GM18511 (cell line): ENCODE results near the gene MYH14.

Source experiments
- ATAC-seq: cut with Tn5 transposase; IDR thresholded peaks from one replicate; pipeline ENCODE4 v1.9.1; 2021; ENCODE audit warnings: mild to moderate bottlenecking, moderate library complexity; ENCODE audit not compliant: unreplicated experiment

The MYH14 gene

DNA sequence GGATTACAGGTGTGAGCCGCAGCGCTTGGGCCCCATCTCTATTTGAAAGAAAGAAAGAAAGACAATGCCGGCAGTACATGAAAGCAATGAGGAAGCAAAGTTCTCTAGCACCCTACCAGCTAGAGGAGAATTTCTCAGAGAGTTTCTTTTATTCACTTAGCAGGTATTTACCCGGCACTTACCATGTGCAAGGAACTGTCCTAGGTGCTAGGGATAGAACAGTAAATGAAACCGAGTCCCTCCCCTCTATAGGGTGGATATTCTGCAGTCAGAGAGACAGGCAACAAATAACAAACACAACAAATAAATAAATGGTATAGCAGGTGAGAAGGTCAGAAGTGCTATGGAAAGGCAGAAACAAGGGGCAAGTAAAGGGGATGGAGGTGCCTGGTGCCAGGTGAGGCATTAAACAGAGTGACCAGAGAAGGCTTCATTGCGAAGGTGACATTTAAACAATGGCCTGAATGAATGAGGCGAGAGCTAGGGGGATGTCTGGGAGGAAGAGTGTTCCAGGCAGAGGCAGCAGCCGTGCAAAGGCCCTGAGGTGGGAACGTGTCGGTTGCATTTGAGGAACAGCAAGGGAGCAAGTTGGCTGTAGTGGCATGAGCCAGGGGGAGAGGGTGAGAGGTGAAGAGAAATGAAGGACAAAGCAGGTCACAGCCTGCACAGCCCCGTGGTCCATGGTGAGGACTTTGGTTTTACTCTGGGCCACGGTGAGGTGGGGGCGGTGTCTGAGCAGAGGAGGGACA lies 10.8 kb upstream of the MYH14 start:
- no peak for ATAC-seq

DNA sequence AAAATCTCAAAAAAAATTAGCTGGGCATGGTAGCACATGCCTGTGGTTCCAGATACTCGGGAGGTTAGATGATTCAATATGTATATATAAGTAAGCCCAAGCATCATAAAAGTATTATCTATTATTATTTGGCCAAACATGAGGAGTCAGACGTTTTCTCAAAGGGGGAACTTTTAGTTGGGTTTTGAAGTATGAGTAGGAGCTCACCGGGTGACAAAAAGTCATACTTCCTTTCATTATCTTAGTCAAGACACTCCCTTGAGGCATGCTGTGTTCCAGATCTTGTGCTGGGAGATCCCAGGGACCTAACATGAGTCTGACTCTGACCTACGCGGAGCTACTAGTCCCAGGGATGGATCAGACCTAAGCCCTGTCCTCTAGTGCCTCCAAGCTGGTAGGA lies 8.2 kb upstream of the MYH14 start:
- ATAC-seq, result no peak

DNA sequence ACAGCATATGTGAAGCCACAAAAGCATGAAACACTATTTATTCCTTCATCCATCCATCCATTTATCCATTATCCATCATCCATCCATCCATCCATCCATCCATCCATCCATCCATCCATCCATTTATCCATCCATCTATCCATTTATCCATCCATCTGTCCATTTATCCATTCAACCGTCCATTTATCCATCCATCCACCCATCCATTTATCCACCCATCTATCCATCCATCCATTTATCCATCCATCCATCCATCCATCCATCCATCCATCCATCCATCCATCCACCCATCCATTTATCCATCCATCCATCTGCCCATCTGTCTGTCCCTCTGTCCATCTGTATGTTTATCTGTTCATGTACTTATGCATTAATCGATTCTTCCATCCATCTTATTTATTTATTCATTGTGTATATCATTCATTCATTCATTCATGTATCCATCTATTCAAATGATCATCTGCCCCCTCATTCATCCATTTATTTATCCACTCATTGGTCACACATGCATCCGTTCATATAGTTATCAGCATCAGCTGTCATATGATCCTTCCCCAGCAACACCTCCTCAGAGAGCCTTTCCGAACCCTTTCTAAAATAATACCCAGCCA lies 7.0 kb upstream of the MYH14 start:
- no peak for ATAC-seq

DNA sequence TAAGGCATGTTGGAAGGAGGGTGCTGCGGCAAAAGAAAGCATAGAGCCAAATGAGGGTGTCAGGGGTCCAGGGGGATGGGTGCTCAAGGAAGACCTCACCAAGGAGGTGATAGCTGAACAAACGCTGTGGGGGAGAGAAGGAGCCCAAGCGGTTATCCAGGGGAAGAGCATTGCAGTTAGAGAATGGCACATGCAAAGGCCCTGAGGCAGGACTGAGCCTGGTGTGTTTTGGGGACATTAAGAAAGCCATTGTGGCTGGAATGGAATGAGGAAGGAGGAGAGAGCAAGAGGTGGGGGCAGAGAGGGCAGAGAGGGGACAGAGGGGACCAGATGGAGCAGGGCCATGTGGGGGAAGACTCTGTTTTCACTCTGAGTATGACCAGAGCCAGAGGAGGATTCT lies 6.1 kb upstream of the MYH14 start:
- ATAC-seq, result no peak

DNA sequence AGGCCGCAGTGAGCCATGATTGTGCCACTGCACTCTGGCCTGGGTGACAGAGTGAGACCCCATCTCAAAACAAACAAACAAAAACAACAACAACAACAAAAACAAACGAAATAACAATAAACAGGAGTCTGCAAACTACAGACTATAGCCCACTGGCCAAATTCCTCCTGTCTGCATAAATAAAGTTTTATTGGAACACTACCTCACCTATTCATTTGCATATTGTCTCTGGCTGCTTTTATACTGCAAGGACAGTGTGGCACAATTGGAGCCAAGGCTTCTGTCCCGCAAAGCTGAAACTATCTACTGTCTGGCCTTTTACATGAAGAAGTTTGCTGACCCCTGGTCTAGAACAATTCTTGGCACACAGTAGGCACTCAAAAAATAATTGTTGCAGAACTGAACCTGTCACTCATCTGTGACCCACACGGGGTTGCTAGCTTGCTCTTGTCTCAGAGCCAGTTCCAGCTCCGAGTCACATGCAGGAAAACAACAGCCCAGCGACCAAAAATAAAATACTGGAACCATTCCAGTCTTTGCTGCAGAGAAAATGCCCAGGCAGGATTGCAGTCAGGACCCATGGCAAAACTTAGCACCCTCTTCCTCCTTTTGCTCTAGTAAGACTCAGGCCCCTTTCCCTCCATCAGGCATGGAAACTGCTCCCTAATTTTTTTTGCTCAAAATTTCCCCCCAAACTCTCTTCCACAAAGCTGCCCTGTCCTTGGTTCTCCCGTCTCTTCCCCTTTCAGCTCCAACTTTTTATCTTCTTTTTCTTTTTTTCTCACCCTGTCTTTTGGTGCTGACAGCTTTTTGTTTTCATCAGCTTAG lies 4.8 kb upstream of the MYH14 start:
- ATAC-seq, result no peak

DNA sequence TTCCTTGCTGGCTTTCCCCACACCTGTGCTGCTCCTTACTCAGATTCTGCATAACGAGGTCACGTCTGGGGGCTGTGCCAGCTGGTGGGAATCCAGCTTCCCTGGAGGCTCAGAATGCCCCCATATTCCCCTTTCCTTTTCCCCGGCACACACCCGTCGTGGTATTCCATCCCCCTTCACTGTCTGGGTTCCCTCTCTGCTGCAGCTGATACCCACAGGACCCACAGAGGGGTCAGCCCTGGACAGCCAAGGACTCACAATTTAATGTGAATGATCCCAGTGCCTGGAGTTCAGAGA lies 4.2 kb upstream of the MYH14 start:
- ATAC-seq, result no peak

DNA sequence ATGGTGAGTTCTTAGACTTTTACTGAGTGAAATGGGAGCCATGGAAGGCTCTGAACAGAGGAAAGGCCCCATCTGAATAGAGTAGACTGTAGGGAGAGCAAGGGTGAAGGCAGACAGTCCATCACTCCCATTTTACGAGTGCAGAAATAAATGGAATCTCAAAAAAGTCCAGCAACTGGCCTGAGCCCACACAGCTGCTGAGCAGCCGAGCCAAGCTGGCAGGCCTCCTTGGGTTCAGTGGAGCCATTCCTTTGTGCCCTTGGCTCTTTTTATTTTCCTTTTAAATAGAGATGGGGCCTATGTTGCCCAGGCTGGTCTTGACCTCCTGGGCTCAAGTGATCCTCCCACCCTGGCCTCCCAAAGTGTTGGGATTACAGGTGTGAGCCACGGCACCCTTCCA lies 1.0 kb upstream of the MYH14 start:
- ATAC-seq, result no peak

DNA sequence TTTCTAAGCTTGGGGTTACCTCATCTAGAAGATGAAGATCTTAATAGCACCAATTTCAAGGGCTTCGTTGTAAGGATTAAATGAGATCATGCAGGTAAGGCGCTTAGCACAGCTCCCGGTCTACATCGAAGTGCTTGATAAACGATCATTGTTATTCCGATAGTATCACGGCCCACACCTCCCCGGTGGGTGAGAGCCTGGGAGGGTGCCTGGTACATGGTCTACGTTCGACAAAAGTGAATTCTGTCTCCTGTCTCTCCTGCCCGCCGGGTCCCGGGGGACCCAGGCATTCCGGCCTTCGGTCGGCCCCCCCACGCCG lies 501 bp upstream of the MYH14 start:
- no peak for ATAC-seq

DNA sequence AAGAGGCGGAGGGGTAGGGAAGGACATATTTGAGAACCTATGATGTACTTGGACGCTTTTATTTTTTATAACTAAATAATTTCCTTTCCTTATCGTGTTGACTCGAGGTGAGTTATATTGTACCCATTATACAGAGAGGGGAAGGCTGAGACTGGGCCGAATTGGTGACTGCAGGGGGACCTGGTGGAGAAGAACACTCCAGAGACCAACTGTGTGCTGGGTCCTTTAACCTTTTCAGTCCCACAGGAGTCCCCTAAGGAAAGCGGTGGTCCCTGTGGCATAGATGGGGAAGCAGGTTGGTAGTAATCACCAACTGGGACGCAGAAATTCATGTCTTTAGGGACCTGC lies 633 bp downstream of the MYH14 start:
- no peak for ATAC-seq

DNA sequence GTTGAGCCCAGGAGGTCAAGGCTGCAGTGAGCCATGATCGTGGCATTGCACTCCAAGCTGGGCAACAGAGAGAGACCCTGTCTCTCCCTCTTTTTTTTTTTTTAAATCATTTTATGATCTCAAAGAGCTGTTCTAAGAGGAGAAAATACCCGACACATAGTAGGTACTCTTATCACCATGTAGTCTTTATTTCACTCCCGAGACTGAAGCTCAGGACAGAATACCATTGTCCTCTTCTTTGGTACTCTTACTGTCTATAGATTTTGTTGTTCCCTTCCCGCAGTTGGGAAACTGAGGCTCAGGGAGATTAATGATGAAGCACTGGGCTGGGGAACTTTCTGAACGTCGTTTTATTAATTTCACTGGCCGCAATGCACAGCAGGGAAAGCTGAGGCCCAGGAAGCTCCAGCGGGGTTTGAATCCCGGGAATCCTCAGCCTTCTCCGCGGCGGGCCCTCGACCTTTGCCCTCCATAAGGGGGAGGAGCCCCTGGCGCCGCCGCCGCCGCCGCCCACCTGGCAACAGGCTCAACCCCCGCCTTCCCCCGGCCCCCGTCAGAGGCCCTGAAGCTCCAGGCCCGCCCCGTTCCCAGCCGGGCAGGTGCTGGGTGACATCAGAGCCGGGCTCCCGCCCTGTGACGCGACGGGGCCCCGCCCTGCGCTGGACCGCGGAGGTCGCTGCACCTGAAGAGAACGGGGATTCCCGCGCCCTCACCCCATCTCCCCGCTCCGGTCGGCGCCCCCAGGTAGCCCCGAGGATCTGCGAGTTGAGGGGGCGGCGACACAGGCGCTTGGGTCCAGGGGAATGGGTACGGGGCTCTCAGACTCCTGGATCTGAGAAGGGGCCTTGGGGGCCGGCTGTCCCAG lies 1.6 kb downstream of the MYH14 start:
- no peak for ATAC-seq

DNA sequence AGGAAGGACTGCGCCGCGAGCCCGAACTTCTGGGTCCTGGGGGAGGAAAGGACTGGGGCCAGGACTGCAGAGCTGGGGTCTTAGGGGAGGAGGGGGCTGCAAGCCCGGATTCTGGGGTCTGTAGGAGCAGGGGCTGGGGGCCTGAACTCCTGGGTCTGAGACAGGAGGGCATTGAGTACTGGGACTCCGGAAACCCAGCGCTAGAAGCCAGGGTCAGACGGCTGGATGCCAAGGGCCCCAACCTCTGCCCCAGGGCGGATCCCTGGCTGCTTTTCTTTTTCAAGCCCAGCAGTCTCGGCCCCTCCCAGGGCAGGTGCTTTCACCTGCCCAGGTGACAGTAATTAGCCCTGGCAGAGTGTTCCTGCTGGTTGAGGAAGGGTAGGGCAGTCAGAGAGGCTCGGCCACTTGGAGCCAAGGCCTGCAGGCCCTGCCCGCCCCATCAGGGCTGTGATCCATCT lies 2.3 kb downstream of the MYH14 start:
- ATAC-seq, result no peak

DNA sequence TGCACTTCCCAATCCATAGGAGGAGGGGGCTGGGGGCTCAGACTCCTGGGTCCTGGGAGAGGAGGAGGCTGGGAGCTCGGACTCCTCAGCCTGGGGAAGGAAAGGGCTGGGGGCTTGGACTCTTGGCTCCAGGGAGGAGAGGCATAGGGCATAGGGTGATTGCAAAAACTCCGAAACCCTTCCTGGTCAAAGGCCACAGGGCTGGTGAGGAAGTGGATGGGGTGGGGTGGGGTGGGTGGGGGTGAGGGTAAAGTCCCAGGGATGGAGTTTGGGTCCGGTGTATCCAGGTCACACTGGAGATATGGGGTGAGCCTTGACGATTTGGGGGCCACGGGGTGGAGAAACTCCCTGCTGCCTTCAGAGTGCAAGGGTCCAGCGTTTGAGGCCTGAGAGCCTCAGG lies 2.8 kb downstream of the MYH14 start:
- ATAC-seq, result no peak

DNA sequence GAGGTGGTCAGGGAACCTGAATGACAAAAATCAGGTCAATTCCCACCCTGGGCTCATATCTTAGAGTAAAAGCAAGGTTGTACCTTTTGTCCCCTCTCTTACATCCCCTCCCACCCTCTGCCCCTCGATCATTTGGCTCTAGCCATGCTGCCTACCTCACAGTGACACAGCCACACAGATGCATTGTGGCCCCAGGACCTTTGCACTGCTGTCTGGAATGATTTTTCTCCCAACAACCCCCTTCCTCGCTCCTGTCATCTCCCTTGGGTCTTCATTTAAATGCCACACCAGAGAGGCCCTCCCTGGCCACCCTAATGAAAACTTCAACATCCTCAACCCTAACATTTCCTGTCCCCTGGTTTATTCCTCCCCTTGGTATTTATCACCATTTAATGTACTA lies 4.3 kb downstream of the MYH14 start:
- ATAC-seq, result no peak

DNA sequence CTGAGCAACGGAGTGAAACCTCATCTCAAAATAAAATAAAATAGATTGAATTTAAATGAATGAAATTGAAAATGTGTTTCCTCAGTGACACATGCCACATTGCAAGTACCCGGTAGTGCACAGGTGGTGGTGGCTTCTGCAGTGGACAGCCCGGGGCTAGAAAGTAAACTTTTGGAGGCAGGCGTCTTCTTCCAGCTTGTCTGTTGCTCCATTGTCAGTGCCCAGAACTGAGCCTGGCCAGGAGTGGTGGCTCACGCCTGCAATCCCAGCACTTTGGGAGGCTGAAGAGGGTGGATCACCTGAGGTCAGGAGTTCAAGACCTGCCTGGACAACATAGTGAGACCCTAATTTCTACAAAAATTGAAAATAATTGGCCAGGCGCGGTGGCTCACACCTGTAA lies 5.7 kb downstream of the MYH14 start:
- no peak for ATAC-seq

DNA sequence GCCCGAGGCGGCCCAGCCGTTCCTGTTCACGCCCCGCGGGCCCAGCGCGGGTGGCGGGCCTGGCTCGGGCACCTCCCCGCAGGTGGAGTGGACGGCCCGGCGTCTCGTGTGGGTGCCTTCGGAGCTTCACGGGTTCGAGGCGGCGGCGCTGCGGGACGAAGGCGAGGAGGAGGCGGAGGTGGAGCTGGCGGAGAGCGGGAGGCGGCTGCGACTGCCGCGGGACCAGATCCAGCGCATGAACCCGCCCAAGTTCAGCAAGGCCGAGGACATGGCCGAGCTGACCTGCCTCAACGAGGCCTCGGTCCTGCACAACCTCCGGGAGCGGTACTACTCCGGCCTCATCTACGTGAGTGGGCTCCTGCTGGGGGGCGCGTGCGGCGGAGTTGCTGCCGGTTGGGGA lies 7.0 kb downstream of the MYH14 start:
- no peak for ATAC-seq

DNA sequence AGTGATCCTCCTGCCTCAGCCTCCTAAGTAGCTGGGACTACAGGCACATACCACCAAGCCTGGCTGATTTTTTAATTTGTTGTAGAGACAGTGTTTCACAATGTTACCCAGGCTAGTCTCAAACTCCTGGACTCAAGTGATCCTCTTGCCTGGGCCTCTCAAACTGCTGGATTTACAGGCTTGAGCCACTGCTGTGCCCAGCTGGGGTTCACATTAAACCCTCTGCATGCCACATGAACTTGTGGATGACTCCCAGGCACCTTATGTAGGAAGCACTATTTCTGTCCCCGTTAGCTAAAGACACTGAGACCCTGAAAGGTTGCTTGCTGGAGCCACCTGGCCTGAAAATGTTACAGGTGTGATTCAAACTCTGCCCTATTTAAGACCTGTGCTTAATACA lies 10.5 kb downstream of the MYH14 start:
- ATAC-seq, result no peak

DNA sequence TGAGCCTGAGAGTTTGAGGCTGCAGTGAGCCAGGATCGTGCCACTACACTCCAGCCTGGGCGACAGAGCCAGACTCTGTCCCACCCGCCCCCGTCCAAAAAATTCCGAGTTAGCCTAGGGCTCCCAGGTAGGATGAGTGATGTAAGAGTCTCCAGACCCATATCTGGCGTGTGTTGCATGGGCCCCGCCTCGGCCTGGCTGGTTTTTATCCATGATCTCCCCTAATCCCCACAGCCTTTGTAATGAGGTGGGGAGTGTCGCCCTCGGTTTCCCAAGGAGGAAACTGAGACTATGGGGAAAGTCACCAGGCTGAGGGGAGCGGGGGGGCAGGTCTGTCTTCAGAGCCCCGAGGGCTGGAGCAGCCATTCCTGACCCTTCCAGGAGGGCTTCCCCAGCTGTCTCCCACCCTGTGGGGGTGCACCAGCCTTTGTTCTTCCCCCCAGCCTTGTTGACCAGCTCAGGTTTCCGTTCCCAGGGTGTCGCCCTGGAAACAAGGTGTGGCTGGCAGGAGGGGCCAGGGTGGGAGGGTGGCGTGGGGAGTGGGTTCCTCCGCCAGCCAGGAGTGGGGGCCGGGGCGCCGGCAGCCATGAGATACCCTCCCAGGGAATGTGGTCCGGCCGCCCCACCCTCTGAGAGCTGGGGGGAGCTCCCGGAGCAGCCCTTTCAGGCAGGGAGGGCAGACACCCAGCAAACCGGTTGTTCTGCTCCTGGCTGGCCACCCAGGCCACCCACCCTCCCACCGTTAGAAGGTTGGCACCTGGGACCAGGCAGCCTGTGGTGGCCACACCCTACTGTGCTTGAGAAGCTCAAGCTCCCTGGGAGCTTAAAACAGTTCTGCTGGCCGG lies 11.5 kb downstream of the MYH14 start:
- no peak for ATAC-seq

DNA sequence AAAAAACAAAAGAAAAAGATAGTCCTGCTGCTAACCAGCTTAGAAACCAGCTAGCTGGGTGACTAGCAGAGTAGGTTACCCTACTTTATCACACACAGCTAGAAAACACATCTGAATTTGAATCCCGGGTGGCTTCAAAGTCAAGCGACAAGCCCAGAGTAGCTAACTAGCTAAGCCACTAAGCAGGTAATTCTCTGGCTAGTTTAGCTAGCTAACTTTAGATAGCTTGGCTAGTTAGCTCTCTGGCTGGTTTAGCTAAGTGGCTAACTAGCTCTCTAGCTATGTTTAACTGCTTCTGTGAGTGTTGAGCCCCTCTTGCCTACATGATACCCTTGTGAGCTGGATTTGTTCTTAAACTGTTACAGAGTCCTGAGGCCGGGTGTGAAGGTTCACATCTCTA lies 12.4 kb downstream of the MYH14 start:
- no peak for ATAC-seq

DNA sequence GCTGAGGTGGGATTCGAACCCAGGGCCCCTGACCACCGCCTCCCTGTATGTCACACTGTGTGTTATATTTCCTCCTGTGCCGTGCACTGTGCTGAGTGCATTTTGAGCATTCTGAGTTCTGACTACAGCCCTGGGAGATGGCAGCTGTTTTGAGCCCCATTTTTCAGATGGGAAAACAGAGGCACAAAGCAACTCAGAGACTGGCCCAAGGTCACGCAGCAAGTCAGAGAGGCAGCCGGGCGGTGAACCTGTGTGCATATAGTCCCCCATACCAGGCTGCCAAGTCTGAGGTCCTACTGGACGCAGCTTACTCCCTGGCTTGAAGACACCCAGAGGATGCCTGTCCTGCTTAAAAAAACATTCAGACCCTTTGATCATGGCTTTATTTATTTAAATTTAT lies 17.7 kb downstream of the MYH14 start:
- no peak for ATAC-seq

DNA sequence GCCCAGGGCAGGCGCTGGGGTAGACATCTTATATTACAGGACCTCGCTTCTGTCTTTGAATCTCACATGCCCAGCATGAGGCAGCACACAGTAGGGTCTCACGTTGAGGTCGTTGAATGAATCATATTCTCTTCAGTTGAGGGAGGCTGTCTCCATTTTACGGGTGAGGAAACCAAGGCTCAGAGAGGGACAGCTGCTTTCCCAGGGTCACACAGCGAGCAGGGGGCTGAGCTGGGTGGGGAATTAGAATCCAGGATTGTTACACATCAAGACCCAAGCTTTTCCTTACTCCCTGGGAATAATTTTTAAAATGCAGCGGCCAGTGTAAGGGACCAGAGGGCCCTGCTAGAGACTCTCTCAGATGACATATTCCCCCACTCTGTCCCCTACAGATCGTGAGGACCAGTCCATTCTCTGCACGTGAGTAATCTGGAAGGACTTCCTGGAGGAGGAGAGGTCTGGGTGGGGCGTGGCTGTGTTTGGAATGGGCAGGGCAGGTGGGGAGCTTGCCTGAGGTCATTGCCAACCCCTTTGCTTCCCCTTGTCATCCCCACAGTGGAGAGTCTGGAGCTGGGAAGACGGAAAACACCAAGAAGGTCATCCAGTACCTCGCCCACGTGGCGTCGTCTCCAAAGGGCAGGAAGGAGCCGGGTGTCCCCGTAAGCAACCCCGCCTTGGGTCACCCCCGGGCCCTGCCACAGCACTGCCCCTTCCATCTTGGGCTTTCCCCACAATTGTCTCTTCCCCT lies 19.4 kb downstream of the MYH14 start:
- no peak for ATAC-seq
